Nephron progenitor cell (in vitro differentiated cells): Measurements from ENCODE around the gene PHF2.
"Not testable (repeated sequence)": the region's sequence is repeated elsewhere in the genome, so short reads cannot be mapped to it uniquely, and the experiment has no call there.

ENCODE experiments used
- DNase-seq: peaks from one replicate; pipeline ENCODE4 v3.0.0; 2021
- H3K27ac Mint-ChIP-seq: 2 replicates; pipeline ENCODE4 v1.8.0; 2021; ENCODE audit warnings: mild to moderate bottlenecking, moderate library complexity, mixed read lengths
- H3K27me3 Mint-ChIP-seq: 2 replicates; pipeline ENCODE4 v1.8.0; 2021; ENCODE audit warnings: mild to moderate bottlenecking, low read depth, mixed read lengths; ENCODE audit not compliant: poor library complexity
- H3K36me3 Mint-ChIP-seq: 2 replicates; pipeline ENCODE4 v1.8.0; 2021; ENCODE audit warnings: low read depth, mixed read lengths
- H3K4me1 Mint-ChIP-seq: 2 replicates; pipeline ENCODE4 v1.8.0; 2021; ENCODE audit warnings: mixed read lengths
- H3K4me3 Mint-ChIP-seq: 2 replicates; pipeline ENCODE4 v1.8.0; 2021; ENCODE audit warnings: mild to moderate bottlenecking, moderate library complexity, mixed read lengths
- H3K9me3 Mint-ChIP-seq: 2 replicates; pipeline ENCODE4 v1.8.0; 2021; ENCODE audit warnings: mild to moderate bottlenecking, moderate library complexity, mixed read lengths
- CTCF ChIP-seq: fragments of 200-600 bp; sonication (generic); IDR thresholded peaks from 2 replicates; pipeline ENCODE4 v1.5.0; 2021; ENCODE audit warnings: antibody characterized with exemption

PHF2 gene

GRCh38 chr9:93665128-93665636, 88.8 kb downstream of the PHF2 start:
- Mint-ChIP-seq H3K36me3 (peaks cover 4% of the 10 kb centered on the region), H3K4me3 (no peak overlapping the region), H3K4me1 (peaks cover 20% of the 10 kb centered on the region), H3K9me3 (no peaks in the 10 kb centered on the region), H3K27ac (peak overlapping the region; percentile 58), H3K27me3 (peaks cover under 1% of the 10 kb centered on the region)
- TF ChIP-seq CTCF: no peak
- no peak for DNase-seq

- Mint-ChIP-seq H3K27ac (peak overlapping the region; percentile 58), H3K27me3 (peaks cover 6% of the 10 kb centered on the region)
These were observed 89.5 kb downstream of the PHF2 start for GRCh38 chr9:93665637-93666438.

GRCh38 chr9:93666439-93666784, 90.0 kb downstream of the PHF2 start:
- H3K4me3 Mint-ChIP-seq, H3K9me3 Mint-ChIP-seq, H3K36me3 Mint-ChIP-seq, H3K27ac Mint-ChIP-seq, H3K27me3 Mint-ChIP-seq, DNase-seq: not testable (repeated sequence)
- H3K4me1 Mint-ChIP-seq: peaks cover 20% of the 10 kb centered on the region

More at GRCh38 chr9:93665637-93666438, 89.5 kb downstream of the PHF2 start:
- no peak for TF ChIP-seq CTCF
- no peak overlapping the region for H3K4me3 Mint-ChIP-seq
- DNase-seq: peak; percentile 31
- H3K4me1 Mint-ChIP-seq: peaks cover 20% of the 10 kb centered on the region
- no peaks in the 10 kb centered on the region for H3K9me3 Mint-ChIP-seq
- H3K36me3 Mint-ChIP-seq: peaks cover 4% of the 10 kb centered on the region

- H3K9me3 Mint-ChIP-seq: no peaks in the 10 kb centered on the region
- peaks cover 6% of the 10 kb centered on the region for H3K27me3 Mint-ChIP-seq
- no peak overlapping the region for H3K4me3 Mint-ChIP-seq
- H3K36me3 Mint-ChIP-seq: peaks cover 4% of the 10 kb centered on the region
- no peak for DNase-seq
- no peak overlapping the region for H3K27ac Mint-ChIP-seq
- no peak for TF ChIP-seq CTCF
- peaks cover 20% of the 10 kb centered on the region for H3K4me1 Mint-ChIP-seq
These were observed 90.6 kb downstream of the PHF2 start for GRCh38 chr9:93667006-93667405.

GRCh38 chr9:93667627-93668026, 91.2 kb downstream of the PHF2 start:
- DNase-seq: no peak
- peaks cover 20% of the 10 kb centered on the region for H3K4me1 Mint-ChIP-seq
- peaks cover 4% of the 10 kb centered on the region for H3K36me3 Mint-ChIP-seq
- H3K9me3 Mint-ChIP-seq: no peaks in the 10 kb centered on the region
- H3K27ac Mint-ChIP-seq: peak overlapping the region; percentile 29
- no peak overlapping the region for H3K4me3 Mint-ChIP-seq
- H3K27me3 Mint-ChIP-seq: peaks cover 6% of the 10 kb centered on the region
- TF ChIP-seq CTCF: no peak

- no peak overlapping the region for H3K4me3 Mint-ChIP-seq
- no peak for TF ChIP-seq CTCF
- H3K36me3 Mint-ChIP-seq: peaks cover 4% of the 10 kb centered on the region
- peaks cover 20% of the 10 kb centered on the region for H3K4me1 Mint-ChIP-seq
- H3K9me3 Mint-ChIP-seq: no peaks in the 10 kb centered on the region
- peaks cover 8% of the 10 kb centered on the region for H3K27me3 Mint-ChIP-seq
- DNase-seq: no peak
- no peak overlapping the region for H3K27ac Mint-ChIP-seq
These were observed 92.0 kb downstream of the PHF2 start for GRCh38 chr9:93668261-93668871.
